Stimulated activated CD4-positive, alpha-beta T cell treated with anti-CD3 and anti-CD28 coated beads, Interleukin-4, amount 100 ng/mL, for 24 hours (primary cell): ENCODE measurements around the gene ZIC5.

Experiments used
- DNase-seq: peaks from one replicate; pipeline ENCODE4 v3.0.0-alpha.2; 2020

The ZIC5 gene

GRCh38 chr13:99975626-99976025 is 4.1 kb upstream of the ZIC5 start:
- DNase-seq, result no peak

GRCh38 chr13:99974939-99975561 is 3.5 kb upstream of the ZIC5 start:
- DNase-seq, result no peak

GRCh38 chr13:99974296-99974938 is 2.9 kb upstream of the ZIC5 start:
- DNase-seq, result no peak

- no peak for DNase-seq
Observed at GRCh38 chr13:99973808-99974185, 2.2 kb upstream of the ZIC5 start.

GRCh38 chr13:99973163-99973807 is 1.7 kb upstream of the ZIC5 start:
- DNase-seq, result no peak

- DNase-seq, result no peak
Observed at GRCh38 chr13:99972190-99972731, 694 bp upstream of the ZIC5 start.

- no peak for DNase-seq
Observed at GRCh38 chr13:99970651-99971575, 654 bp downstream of the ZIC5 start.

GRCh38 chr13:99969919-99970650 is 1.5 kb downstream of the ZIC5 start:
- DNase-seq, result peak; percentile 43

GRCh38 chr13:99969453-99969918 is 2.1 kb downstream of the ZIC5 start:
- DNase-seq, result no peak

GRCh38 chr13:99968521-99969452 is 2.8 kb downstream of the ZIC5 start:
- DNase-seq, result no peak

GRCh38 chr13:99967869-99968520 is 3.6 kb downstream of the ZIC5 start:
- no peak for DNase-seq

GRCh38 chr13:99967498-99967868 is 4.1 kb downstream of the ZIC5 start:
- no peak for DNase-seq

- DNase-seq, result no peak
Observed at GRCh38 chr13:99966064-99966805, 5.3 kb downstream of the ZIC5 start.

GRCh38 chr13:99965329-99966000 is 6.1 kb downstream of the ZIC5 start:
- DNase-seq, result no peak

- no peak for DNase-seq
Observed at GRCh38 chr13:99963816-99964339, 7.7 kb downstream of the ZIC5 start.

- DNase-seq, result no peak
Observed at GRCh38 chr13:99962242-99962641, 9.3 kb downstream of the ZIC5 start.

GRCh38 chr13:99961636-99962035 is 9.9 kb downstream of the ZIC5 start:
- no peak for DNase-seq

GRCh38 chr13:99960663-99961311 is 10.8 kb downstream of the ZIC5 start:
- DNase-seq, result no peak
